Measurements from ENCODE around the gene XIRP2. TPM values are rescaled to one million over a fixed set of nuclear protein-coding genes. Genes with fewer than 3 reads are reported as not detected.
"Not testable (repeated sequence)": the region's sequence is repeated elsewhere in the genome, so short reads cannot be mapped to it uniquely, and the experiment has no call there.

Gene XIRP2
- total RNA-seq, 1 donor from 2014 or later = 0.05 TPM

- no peak for DNase-seq (ENCODE audit: low read depth, low spot score)
- Mint-ChIP-seq H3K4me3 (no peak overlapping the region), H3K27me3 (ENCODE audit: low read depth) (no peaks in the 10 kb centered on the region), H3K9me3 (peaks cover 3% of the 10 kb centered on the region), H3K27ac (ENCODE audit: unreplicated experiment) (no peak overlapping the region), H3K36me3 (ENCODE audit: low read depth) (no peaks in the 10 kb centered on the region), H3K4me1 (peaks cover 7% of the 10 kb centered on the region)
- TF ChIP-seq CTCF (conservative IDR thresholded peaks at IDR 0.05) = no peak
Observed at GRCh38 chr2:167054881-167055280, 166.6 kb downstream of the XIRP2 start.

- no peak overlapping the region for H3K4me3 Mint-ChIP-seq
- DNase-seq (ENCODE audit: low read depth, low spot score) = no peak
- H3K27me3 Mint-ChIP-seq (ENCODE audit: low read depth) = no peaks in the 10 kb centered on the region
- H3K27ac Mint-ChIP-seq (ENCODE audit: unreplicated experiment) = no peak overlapping the region
- H3K36me3 Mint-ChIP-seq (ENCODE audit: low read depth) = no peaks in the 10 kb centered on the region
- peaks cover 3% of the 10 kb centered on the region for H3K9me3 Mint-ChIP-seq
- TF ChIP-seq CTCF (conservative IDR thresholded peaks at IDR 0.05) = no peak
- H3K4me1 Mint-ChIP-seq = peaks cover 6% of the 10 kb centered on the region
Observed at GRCh38 chr2:167057446-167057845, 169.2 kb downstream of the XIRP2 start.

GRCh38 chr2:167059173-167059572, 170.9 kb downstream of the XIRP2 start:
- H3K27ac Mint-ChIP-seq (ENCODE audit: unreplicated experiment) = no peak overlapping the region
- H3K36me3 Mint-ChIP-seq (ENCODE audit: low read depth) = no peaks in the 10 kb centered on the region
- H3K27me3 Mint-ChIP-seq (ENCODE audit: low read depth) = no peaks in the 10 kb centered on the region
- no peak overlapping the region for H3K4me3 Mint-ChIP-seq
- peaks cover 3% of the 10 kb centered on the region for H3K9me3 Mint-ChIP-seq
- no peak for TF ChIP-seq CTCF (conservative IDR thresholded peaks at IDR 0.05)
- H3K4me1 Mint-ChIP-seq = no peaks in the 10 kb centered on the region
- no peak for DNase-seq (ENCODE audit: low read depth, low spot score)

- H3K27ac Mint-ChIP-seq (ENCODE audit: unreplicated experiment) = no peak overlapping the region
- H3K4me3 Mint-ChIP-seq = no peak overlapping the region
- peaks cover 4% of the 10 kb centered on the region for H3K9me3 Mint-ChIP-seq
Observed at GRCh38 chr2:167069855-167070254, 181.6 kb downstream of the XIRP2 start.

GRCh38 chr2:167075708-167076107, 187.4 kb downstream of the XIRP2 start:
- H3K36me3 Mint-ChIP-seq (ENCODE audit: low read depth); H3K27me3 Mint-ChIP-seq (ENCODE audit: low read depth); H3K27ac Mint-ChIP-seq (ENCODE audit: unreplicated experiment); DNase-seq (ENCODE audit: low read depth, low spot score); H3K4me1 Mint-ChIP-seq; H3K4me3 Mint-ChIP-seq; H3K9me3 Mint-ChIP-seq: not testable (repeated sequence)

More at GRCh38 chr2:167069855-167070254, 181.6 kb downstream of the XIRP2 start:
- DNase-seq (ENCODE audit: low read depth, low spot score) = no peak
- no peak for TF ChIP-seq CTCF (conservative IDR thresholded peaks at IDR 0.05)
- Mint-ChIP-seq H3K4me1 (no peaks in the 10 kb centered on the region), H3K27me3 (ENCODE audit: low read depth) (no peaks in the 10 kb centered on the region), H3K36me3 (ENCODE audit: low read depth) (no peaks in the 10 kb centered on the region)

- H3K4me1 Mint-ChIP-seq = peaks cover 27% of the 10 kb centered on the region
- H3K27ac Mint-ChIP-seq (ENCODE audit: unreplicated experiment); DNase-seq (ENCODE audit: low read depth, low spot score); H3K4me3 Mint-ChIP-seq; H3K36me3 Mint-ChIP-seq (ENCODE audit: low read depth); H3K27me3 Mint-ChIP-seq (ENCODE audit: low read depth): not testable (repeated sequence)
- H3K9me3 Mint-ChIP-seq = peaks cover 17% of the 10 kb centered on the region
Observed at GRCh38 chr2:167098931-167099330, 210.7 kb downstream of the XIRP2 start.

- H3K27ac Mint-ChIP-seq (ENCODE audit: unreplicated experiment) = no peak overlapping the region
Observed at GRCh38 chr2:167100506-167100905, 212.2 kb downstream of the XIRP2 start.

More at GRCh38 chr2:167100506-167100905, 212.2 kb downstream of the XIRP2 start:
- no peak for DNase-seq (ENCODE audit: low read depth, low spot score)
- Mint-ChIP-seq H3K9me3 (peaks cover 12% of the 10 kb centered on the region), H3K4me3 (no peak overlapping the region), H3K4me1 (peaks cover 32% of the 10 kb centered on the region), H3K27me3 (ENCODE audit: low read depth) (no peaks in the 10 kb centered on the region), H3K36me3 (ENCODE audit: low read depth) (peaks cover 2% of the 10 kb centered on the region)
- TF ChIP-seq CTCF (conservative IDR thresholded peaks at IDR 0.05) = no peak

All from neural crest cell (in vitro differentiated cells).